A673 (cell line): ENCODE measurements around the gene STEAP3.

ENCODE experiments used
- EZH2 ChIP-seq: fragments of 200-600 bp; sonication (generic); IDR thresholded peaks from 2 replicates; pipeline ENCODE4 v1.6.1; 2017; ENCODE audit warnings: borderline replicate concordance, low read depth, mild to moderate bottlenecking, mixed read lengths, antibody characterized with exemption, low read length; ENCODE audit not compliant: poor library complexity, severe bottlenecking
- TF ChIP-seq, protein P1 (sequence below): fragments of 300-800, 200-600 bp; sonication (generic); conservative IDR thresholded peaks from 2 replicates; pipeline ENCODE4 v1.5.1; 2017; ENCODE audit warnings: low read depth, mild to moderate bottlenecking, antibody characterized with exemption, low read length, moderate library complexity, mixed read lengths

GRCh38 chr2:119177838-119178190 is 45.8 kb upstream of the STEAP3 start:
- TF ChIP-seq, protein P1, sequence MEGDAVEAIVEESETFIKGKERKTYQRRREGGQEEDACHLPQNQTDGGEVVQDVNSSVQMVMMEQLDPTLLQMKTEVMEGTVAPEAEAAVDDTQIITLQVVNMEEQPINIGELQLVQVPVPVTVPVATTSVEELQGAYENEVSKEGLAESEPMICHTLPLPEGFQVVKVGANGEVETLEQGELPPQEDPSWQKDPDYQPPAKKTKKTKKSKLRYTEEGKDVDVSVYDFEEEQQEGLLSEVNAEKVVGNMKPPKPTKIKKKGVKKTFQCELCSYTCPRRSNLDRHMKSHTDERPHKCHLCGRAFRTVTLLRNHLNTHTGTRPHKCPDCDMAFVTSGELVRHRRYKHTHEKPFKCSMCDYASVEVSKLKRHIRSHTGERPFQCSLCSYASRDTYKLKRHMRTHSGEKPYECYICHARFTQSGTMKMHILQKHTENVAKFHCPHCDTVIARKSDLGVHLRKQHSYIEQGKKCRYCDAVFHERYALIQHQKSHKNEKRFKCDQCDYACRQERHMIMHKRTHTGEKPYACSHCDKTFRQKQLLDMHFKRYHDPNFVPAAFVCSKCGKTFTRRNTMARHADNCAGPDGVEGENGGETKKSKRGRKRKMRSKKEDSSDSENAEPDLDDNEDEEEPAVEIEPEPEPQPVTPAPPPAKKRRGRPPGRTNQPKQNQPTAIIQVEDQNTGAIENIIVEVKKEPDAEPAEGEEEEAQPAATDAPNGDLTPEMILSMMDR = no peak
- no peak for TF ChIP-seq EZH2
